Nephron progenitor cell (in vitro differentiated cells): Measurements from ENCODE around the gene ERG.

Experiments used
- DNase-seq: peaks from one replicate; pipeline ENCODE4 v3.0.0; 2021
- H3K27ac Mint-ChIP-seq: 2 replicates; pipeline ENCODE4 v1.8.0; 2021; ENCODE audit warnings: mild to moderate bottlenecking, moderate library complexity, mixed read lengths
- H3K27me3 Mint-ChIP-seq: 2 replicates; pipeline ENCODE4 v1.8.0; 2021; ENCODE audit warnings: mild to moderate bottlenecking, low read depth, mixed read lengths; ENCODE audit not compliant: poor library complexity
- H3K36me3 Mint-ChIP-seq: 2 replicates; pipeline ENCODE4 v1.8.0; 2021; ENCODE audit warnings: low read depth, mixed read lengths
- H3K4me1 Mint-ChIP-seq: 2 replicates; pipeline ENCODE4 v1.8.0; 2021; ENCODE audit warnings: mixed read lengths
- H3K4me3 Mint-ChIP-seq: 2 replicates; pipeline ENCODE4 v1.8.0; 2021; ENCODE audit warnings: mild to moderate bottlenecking, moderate library complexity, mixed read lengths
- H3K9me3 Mint-ChIP-seq: 2 replicates; pipeline ENCODE4 v1.8.0; 2021; ENCODE audit warnings: mild to moderate bottlenecking, moderate library complexity, mixed read lengths
- TF ChIP-seq, protein P1 (sequence below): fragments of 200-600 bp; sonication (generic); IDR thresholded peaks from 2 replicates; pipeline ENCODE4 v1.5.0; 2021; ENCODE audit warnings: antibody characterized with exemption

ERG gene

DNA sequence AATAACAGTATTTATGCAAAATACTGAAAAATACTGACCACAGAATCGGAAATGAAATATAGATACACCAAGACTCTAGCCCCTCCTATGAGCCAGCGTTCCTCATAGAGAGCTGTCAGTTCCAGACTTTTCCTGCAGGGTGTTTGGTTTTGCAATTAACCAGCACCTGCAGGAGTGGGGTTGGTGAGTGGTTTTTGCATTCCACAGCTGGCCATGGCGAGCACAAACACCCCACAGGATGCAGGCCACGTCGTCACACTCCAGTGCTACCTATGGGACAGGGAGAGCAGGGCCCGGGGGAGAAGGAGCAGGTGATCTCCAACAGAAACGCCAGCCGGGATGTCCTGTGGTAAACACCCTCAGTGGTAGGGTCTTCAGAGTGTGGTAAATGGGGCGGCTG lies 94.1 kb downstream of the ERG start:
- peaks cover 10% of the 10 kb centered on the region for H3K27me3 Mint-ChIP-seq
- no peak overlapping the region for H3K4me3 Mint-ChIP-seq
- H3K4me1 Mint-ChIP-seq, result no peaks in the 10 kb centered on the region
- no peak overlapping the region for H3K27ac Mint-ChIP-seq
- TF ChIP-seq, protein P1, sequence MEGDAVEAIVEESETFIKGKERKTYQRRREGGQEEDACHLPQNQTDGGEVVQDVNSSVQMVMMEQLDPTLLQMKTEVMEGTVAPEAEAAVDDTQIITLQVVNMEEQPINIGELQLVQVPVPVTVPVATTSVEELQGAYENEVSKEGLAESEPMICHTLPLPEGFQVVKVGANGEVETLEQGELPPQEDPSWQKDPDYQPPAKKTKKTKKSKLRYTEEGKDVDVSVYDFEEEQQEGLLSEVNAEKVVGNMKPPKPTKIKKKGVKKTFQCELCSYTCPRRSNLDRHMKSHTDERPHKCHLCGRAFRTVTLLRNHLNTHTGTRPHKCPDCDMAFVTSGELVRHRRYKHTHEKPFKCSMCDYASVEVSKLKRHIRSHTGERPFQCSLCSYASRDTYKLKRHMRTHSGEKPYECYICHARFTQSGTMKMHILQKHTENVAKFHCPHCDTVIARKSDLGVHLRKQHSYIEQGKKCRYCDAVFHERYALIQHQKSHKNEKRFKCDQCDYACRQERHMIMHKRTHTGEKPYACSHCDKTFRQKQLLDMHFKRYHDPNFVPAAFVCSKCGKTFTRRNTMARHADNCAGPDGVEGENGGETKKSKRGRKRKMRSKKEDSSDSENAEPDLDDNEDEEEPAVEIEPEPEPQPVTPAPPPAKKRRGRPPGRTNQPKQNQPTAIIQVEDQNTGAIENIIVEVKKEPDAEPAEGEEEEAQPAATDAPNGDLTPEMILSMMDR, result no peak
- H3K9me3 Mint-ChIP-seq, result peaks cover 10% of the 10 kb centered on the region
- DNase-seq, result no peak
- no peaks in the 10 kb centered on the region for H3K36me3 Mint-ChIP-seq

DNA sequence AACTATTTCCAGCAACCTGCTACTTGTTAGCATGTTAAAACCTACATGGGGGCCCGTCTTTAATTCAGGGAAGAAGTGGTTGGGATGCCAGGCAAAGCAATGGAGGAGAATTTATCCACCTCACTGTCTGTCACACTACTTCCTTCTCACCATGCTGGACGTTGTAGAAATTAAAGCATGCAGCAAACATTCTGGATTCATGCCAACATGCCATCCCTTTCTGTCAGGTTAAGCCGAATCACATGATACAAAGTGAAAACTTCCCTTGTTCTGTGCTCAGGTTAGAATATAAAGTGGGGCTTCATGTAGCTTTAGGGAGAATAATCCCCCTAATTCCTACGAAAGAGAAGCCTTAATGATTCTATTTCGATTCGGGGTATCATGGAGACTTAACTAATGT lies 95.5 kb downstream of the ERG start:
- H3K27ac Mint-ChIP-seq, result no peak overlapping the region
- peaks cover 6% of the 10 kb centered on the region for H3K27me3 Mint-ChIP-seq
- no peak overlapping the region for H3K4me3 Mint-ChIP-seq
- H3K4me1 Mint-ChIP-seq, result no peaks in the 10 kb centered on the region
- no peak for DNase-seq
- H3K9me3 Mint-ChIP-seq, result no peaks in the 10 kb centered on the region
- no peaks in the 10 kb centered on the region for H3K36me3 Mint-ChIP-seq
- TF ChIP-seq, protein P1, result no peak

DNA sequence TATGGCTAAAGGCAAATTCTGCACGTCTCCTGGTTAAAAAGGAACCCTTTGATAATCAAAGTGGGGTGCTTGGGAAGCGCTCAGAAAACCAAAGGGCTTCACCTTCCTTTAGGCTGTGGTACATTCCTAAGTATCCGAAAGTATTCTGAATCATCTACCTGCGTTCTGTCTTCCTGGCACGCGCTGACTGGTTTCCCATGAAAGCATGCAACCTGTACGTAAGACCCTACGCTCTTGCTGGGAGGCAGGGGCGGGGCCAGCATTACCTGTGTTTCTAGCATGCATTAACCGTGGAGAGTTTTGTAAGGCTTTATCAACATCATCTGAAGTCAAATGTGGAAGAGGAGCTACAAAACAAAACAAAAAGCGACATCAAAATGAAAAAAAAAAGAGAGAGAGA lies 96.0 kb downstream of the ERG start:
- peaks cover 6% of the 10 kb centered on the region for H3K27me3 Mint-ChIP-seq
- H3K4me1 Mint-ChIP-seq, result no peaks in the 10 kb centered on the region
- DNase-seq, result no peak
- no peaks in the 10 kb centered on the region for H3K9me3 Mint-ChIP-seq
- TF ChIP-seq, protein P1, result no peak
- H3K27ac Mint-ChIP-seq, result no peak overlapping the region
- H3K4me3 Mint-ChIP-seq, result no peak overlapping the region
- no peaks in the 10 kb centered on the region for H3K36me3 Mint-ChIP-seq

DNA sequence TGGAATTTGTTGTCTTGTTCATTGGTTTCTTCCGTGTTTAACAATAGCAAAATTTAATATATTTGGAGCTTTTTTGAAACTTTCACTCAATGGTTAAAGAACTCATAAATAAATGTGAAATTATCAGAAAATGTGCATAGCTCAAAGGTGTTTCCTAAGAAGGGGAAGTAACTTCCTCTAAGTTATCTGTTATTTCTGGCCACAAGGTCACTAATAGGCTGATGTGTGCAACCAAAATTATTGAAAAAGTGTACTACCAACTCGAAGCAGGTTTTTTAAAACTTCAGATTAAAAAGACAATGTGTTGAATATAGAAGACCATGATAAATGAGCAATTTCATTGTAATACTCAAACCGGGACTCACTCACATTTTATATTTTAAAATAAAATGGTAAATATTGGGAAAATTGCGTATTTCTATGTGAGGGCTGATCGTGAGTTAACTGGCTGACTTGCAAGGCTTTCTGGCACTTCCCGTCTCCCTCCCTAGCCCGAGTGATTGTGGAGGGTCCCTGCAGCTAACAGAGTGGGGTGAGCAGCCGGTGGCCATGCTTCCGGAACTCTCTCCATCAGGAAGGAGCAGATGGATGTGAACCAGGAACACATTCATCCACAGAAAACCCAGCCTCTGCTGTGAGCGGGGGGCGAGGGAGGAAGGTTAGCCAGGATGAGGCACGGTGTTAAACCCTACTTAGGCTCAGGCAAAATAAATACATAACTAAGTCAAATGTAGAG lies 96.9 kb downstream of the ERG start:
- H3K4me1 Mint-ChIP-seq, result peaks cover 8% of the 10 kb centered on the region
- TF ChIP-seq, protein P1, result no peak
- no peaks in the 10 kb centered on the region for H3K9me3 Mint-ChIP-seq
- no peak overlapping the region for H3K27ac Mint-ChIP-seq
- peaks cover 6% of the 10 kb centered on the region for H3K27me3 Mint-ChIP-seq
- DNase-seq, result no peak
- H3K36me3 Mint-ChIP-seq, result no peaks in the 10 kb centered on the region
- H3K4me3 Mint-ChIP-seq, result no peak overlapping the region

DNA sequence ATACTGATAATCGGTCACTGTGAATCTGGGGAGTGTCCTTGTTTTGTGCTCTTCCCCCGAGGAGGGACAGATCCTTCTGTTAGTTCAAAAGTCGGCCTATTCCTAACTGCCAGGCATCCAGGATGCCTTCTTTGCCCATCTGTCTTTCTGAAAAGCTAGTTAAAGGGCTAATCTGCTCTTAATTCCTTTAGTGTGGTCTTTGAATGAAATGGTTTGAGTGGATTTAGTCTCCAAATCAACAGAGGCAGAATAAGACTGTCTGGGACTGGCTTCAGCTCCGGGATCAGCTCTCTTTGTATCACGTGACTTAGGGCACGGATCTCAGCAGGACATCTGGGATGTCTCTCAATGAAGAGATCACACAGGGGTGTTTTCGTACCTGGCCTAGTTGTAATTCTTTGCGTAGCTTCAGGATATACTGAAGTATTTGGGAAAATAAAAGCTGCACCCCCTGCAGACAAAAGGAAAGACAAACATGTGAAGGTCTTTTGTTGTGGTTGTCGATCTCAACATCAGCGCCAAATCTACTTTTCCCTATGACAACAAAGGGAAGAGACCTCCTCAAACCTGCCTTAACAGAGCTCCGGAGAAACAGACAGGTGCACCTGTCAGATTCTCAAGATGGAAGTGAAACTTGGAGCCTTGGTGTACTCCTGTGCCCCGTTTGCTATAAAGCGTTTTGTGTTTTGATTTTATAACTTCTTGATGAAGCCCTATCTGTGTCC lies 97.9 kb downstream of the ERG start:
- no peak overlapping the region for H3K27ac Mint-ChIP-seq
- no peaks in the 10 kb centered on the region for H3K36me3 Mint-ChIP-seq
- peaks cover 8% of the 10 kb centered on the region for H3K4me1 Mint-ChIP-seq
- no peak for DNase-seq
- TF ChIP-seq, protein P1, result no peak
- H3K27me3 Mint-ChIP-seq, result peaks cover 6% of the 10 kb centered on the region
- H3K4me3 Mint-ChIP-seq, result no peak overlapping the region
- no peaks in the 10 kb centered on the region for H3K9me3 Mint-ChIP-seq
